ENCODE results near the gene NDUFS2.

Gene NDUFS2

GRCh38 chr1:161228032-161228431, 25.9 kb downstream of the NDUFS2 start:
- no peak for ATAC-seq
- no peak for TF ChIP-seq TSHZ2 (CRISPR knock-in tag; IDR thresholded peaks at IDR 0.05)
- TF ChIP-seq ARNTL (CRISPR knock-in tag; IDR thresholded peaks at IDR 0.05; ENCODE audit: borderline replicate concordance, low read depth), result no peak
- no peak for TF ChIP-seq PPARA (CRISPR knock-in tag; IDR thresholded peaks at IDR 0.05; ENCODE audit: borderline replicate concordance)
- TF ChIP-seq ZC3H10 (CRISPR knock-in tag; IDR thresholded peaks at IDR 0.05), result no peak
- TF ChIP-seq, protein P1, sequence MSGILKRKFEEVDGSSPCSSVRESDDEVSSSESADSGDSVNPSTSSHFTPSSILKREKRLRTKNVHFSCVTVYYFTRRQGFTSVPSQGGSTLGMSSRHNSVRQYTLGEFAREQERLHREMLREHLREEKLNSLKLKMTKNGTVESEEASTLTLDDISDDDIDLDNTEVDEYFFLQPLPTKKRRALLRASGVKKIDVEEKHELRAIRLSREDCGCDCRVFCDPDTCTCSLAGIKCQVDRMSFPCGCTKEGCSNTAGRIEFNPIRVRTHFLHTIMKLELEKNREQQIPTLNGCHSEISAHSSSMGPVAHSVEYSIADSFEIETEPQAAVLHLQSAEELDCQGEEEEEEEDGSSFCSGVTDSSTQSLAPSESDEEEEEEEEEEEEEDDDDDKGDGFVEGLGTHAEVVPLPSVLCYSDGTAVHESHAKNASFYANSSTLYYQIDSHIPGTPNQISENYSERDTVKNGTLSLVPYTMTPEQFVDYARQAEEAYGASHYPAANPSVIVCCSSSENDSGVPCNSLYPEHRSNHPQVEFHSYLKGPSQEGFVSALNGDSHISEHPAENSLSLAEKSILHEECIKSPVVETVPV (CRISPR knock-in tag; IDR thresholded peaks at IDR 0.05), result no peak
- TF ChIP-seq OSR1 (CRISPR knock-in tag; IDR thresholded peaks at IDR 0.05), result no peak
- no peak for TF ChIP-seq ISL1 (CRISPR knock-in tag; IDR thresholded peaks at IDR 0.05)
- TF ChIP-seq SNAI2 (CRISPR knock-in tag; IDR thresholded peaks at IDR 0.05), result no peak
- no peak for TF ChIP-seq ZFP30 (CRISPR knock-in tag; IDR thresholded peaks at IDR 0.05)
- TF ChIP-seq ZFP3 (CRISPR knock-in tag; IDR thresholded peaks at IDR 0.05), result no peak
- TF ChIP-seq, protein P2, sequence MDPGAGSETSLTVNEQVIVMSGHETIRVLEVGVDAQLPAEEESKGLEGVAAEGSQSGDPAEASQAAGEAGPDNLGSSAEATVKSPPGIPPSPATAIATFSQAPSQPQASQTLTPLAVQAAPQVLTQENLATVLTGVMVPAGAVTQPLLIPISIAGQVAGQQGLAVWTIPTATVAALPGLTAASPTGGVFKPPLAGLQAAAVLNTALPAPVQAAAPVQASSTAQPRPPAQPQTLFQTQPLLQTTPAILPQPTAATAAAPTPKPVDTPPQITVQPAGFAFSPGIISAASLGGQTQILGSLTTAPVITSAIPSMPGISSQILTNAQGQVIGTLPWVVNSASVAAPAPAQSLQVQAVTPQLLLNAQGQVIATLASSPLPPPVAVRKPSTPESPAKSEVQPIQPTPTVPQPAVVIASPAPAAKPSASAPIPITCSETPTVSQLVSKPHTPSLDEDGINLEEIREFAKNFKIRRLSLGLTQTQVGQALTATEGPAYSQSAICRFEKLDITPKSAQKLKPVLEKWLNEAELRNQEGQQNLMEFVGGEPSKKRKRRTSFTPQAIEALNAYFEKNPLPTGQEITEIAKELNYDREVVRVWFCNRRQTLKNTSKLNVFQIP (CRISPR knock-in tag; IDR thresholded peaks at IDR 0.05; ENCODE audit: borderline replicate concordance, low read depth), result no peak
- TF ChIP-seq ZNF8 (CRISPR knock-in tag; IDR thresholded peaks at IDR 0.05), result no peak
- no peak for TF ChIP-seq BACH2 (CRISPR knock-in tag; IDR thresholded peaks at IDR 0.05; ENCODE audit: borderline replicate concordance)
- TF ChIP-seq GLIS3 (CRISPR knock-in tag; IDR thresholded peaks at IDR 0.05), result no peak

GRCh38 chr1:161229896-161230295, 27.7 kb downstream of the NDUFS2 start:
- no peak for ATAC-seq
- TF ChIP-seq SNAI2 (CRISPR knock-in tag; IDR thresholded peaks at IDR 0.05) (no peak), CSDC2 (CRISPR knock-in tag; IDR thresholded peaks at IDR 0.05) (no peak), OSR1 (CRISPR knock-in tag; IDR thresholded peaks at IDR 0.05) (no peak), ZFP30 (CRISPR knock-in tag; IDR thresholded peaks at IDR 0.05) (no peak), RARB (CRISPR knock-in tag; IDR thresholded peaks at IDR 0.05) (no peak), TOX (CRISPR knock-in tag; IDR thresholded peaks at IDR 0.05; ENCODE audit: borderline replicate concordance) (no peak), TSHZ2 (CRISPR knock-in tag; IDR thresholded peaks at IDR 0.05) (no peak), PPARA (CRISPR knock-in tag; IDR thresholded peaks at IDR 0.05; ENCODE audit: borderline replicate concordance) (no peak)
- TF ChIP-seq, protein P2 (CRISPR knock-in tag; IDR thresholded peaks at IDR 0.05; ENCODE audit: borderline replicate concordance, low read depth), result no peak

DNA sequence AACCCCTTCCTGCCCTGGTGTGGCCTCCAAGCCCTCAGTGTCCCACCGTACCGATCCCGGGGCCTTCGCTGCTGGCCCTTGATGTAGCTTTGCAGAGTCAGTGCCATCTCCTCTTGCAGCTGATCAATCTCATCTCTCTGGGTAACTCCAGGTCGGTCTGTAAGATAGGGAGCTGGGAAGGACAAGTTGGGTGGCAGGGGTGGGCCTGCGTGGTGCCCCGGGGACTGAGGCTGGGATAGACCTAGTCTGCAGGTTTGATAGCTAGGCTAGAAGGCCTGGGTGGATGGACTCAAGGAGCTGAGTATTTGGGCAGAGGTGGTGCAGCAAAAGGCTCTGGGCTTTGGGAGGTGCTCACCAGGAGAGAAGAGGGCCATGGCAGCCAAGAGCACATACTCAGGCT, 28.6 kb downstream of the NDUFS2 start:
- ATAC-seq, result no peak
- TF ChIP-seq ZFP30 (CRISPR knock-in tag; IDR thresholded peaks at IDR 0.05), result no peak
- no peak for TF ChIP-seq TCF4 (CRISPR knock-in tag; IDR thresholded peaks at IDR 0.05; ENCODE audit: borderline replicate concordance)
- no peak for TF ChIP-seq ZNF8 (CRISPR knock-in tag; IDR thresholded peaks at IDR 0.05)
- TF ChIP-seq ARNTL (CRISPR knock-in tag; IDR thresholded peaks at IDR 0.05; ENCODE audit: borderline replicate concordance, low read depth), result no peak
- no peak for TF ChIP-seq TSHZ2 (CRISPR knock-in tag; IDR thresholded peaks at IDR 0.05)
- no peak for TF ChIP-seq RARB (CRISPR knock-in tag; IDR thresholded peaks at IDR 0.05)
- TF ChIP-seq TOX (CRISPR knock-in tag; IDR thresholded peaks at IDR 0.05; ENCODE audit: borderline replicate concordance), result no peak
- no peak for TF ChIP-seq ESRRG (CRISPR knock-in tag; IDR thresholded peaks at IDR 0.05)
- TF ChIP-seq, protein P2 (CRISPR knock-in tag; IDR thresholded peaks at IDR 0.05; ENCODE audit: borderline replicate concordance, low read depth), result no peak
- no peak for TF ChIP-seq BACH2 (CRISPR knock-in tag; IDR thresholded peaks at IDR 0.05; ENCODE audit: borderline replicate concordance)
- TF ChIP-seq, protein P1 (CRISPR knock-in tag; IDR thresholded peaks at IDR 0.05), result no peak

All from SK-N-SH treated with all-trans-retinoic acid at 6 μM for 48 hours (cell line).